CD4-positive, alpha-beta T cell treated with Interleukin-6 for 4 hours (primary cell): ENCODE results near the gene SPTLC2.
"Not testable (repeated sequence)": the region's sequence is repeated elsewhere in the genome, so short reads cannot be mapped to it uniquely, and the experiment has no call there.

Experiments used
- DNase-seq: peaks from one replicate; pipeline ENCODE4 v3.0.0-alpha.2; 2020; ENCODE audit warnings: mixed read lengths

Gene SPTLC2

DNA sequence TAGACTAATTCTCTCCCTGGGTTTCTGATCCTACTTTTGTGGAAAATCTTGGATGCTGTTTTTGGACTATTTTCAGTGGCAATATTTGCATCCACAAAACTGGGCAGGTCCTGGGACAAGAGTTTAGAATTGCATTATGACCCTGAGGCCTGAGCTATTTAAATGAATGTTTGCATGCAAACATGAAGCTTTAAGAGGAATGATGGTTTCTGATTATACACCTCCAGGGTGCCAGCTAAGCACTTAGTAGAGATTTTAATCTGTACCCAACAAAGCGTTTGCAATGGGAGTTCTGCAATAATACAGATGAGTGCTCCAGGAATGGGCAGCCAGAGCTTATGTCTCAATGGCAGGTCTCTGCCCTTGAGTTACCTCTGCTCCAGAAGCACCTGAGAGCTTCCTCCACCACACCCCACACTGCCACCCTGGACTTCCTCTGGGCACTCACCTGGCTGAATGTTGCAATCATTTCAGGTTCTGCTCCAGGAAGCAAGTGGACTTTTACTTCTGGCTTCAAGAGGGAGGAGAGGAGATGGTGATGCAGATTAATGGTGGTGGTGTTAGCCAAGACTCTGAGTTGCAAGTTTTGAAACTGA is 6.0 kb upstream of the SPTLC2 start:
- no peak for DNase-seq

DNA sequence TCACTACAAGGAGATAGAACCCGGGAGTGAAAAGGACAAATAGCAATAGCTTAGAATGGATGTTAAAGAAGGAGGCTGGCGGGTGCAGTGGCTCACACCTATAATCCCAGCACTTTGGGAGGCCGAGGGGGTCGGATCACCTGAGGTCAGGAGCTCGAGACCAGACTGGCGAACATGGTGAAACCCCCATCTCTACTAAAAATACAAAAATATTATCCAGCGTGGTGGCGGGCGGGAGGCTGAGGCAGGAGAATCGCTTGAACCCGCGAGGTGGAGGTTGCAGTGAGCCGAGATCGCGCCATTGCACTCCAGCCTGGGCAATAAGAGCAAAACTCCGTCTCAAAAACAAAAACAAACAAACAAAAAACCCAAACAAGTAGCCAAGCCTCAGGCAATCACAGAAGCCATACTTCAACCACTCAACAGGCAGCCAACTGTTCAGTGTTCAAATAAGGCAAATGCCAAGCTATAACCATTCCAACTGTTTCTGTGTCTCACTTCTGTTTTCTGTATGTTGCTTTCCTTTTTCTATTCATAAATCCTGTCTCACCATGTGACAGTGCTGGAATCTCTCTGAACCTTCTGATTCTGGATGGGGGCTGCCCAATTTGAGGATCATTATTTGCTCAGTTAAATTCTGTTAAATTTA is 3.9 kb upstream of the SPTLC2 start:
- no peak for DNase-seq

DNA sequence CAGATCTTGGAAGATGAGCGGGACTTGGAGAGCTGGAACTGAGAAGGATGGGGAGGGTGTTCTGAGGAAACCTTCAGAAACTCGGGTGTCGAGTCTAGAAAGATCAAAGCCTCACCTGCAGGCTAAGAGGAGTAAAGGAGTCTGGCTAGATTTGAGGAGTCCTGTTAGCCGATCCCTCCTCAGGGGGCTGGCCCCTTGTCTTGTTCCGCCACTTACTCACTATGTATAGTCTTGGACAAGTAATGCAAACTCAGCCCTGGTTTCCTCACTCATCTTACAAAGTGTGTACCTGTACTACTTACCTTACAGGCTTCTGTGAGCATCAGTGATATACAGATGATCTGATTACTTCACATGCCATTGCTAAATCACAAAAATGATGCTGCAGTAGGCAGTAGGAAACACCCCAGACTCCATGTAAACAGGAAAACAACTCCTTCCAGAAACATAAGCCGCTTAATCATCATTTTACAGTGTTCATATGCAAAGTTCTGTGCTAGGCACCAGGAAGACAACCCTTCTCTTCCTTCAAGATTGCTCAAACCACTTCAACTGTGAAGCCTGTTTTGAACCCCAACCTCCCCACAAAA is 2.0 kb upstream of the SPTLC2 start:
- DNase-seq, result no peak

DNA sequence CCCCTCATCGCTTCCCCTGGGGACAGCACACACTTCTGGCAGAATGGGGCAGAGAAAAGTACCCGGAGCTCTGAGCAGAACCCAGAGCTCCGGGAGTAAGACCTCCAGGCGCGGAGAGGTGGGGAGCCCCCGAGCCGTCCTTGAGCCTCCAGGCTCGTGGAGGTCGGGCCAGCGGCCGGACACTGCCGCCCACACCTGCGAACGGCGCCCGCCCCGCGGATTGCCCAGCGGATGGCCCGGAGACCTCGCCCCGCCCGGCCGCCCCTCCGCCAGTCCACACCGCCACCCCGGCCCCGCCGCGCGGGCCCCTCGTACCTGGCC is 344 bp downstream of the SPTLC2 start:
- DNase-seq, result no peak

DNA sequence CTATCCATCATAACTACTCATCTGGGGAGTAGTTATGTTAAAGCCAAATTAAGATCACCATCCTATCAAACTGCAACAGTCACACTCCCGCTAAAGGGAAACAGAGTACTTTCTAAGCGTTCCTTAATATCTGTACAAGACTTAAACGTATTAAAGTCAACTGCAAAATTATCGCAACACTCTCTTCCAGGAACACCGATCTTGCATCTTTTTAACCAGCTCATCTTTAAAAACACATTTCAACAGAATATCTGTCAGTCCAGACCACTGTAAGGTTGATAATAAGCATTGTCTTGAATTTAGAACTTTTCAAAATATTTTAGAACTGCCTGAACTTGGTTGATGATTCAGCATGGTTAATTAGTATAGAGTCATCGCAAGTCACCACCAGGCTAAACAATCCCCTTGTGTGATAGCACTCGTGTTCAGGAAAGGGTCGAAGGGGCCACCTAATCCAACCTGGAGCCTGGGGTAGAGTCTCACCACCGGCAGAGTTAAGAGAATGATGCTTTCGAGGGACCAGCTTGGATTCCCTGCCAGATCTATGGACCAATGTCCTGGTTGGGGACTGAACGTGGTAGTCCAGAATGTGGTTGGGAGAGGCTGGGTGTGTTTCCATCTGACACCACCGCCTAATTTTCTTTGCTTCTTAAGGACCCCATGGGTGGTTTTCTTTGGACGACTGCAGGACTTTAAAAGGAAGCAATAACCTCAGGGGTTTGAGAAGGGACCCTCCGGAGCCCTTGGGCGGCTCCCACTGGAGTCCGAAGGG is 890 bp downstream of the SPTLC2 start:
- peak; percentile 26 for DNase-seq

DNA sequence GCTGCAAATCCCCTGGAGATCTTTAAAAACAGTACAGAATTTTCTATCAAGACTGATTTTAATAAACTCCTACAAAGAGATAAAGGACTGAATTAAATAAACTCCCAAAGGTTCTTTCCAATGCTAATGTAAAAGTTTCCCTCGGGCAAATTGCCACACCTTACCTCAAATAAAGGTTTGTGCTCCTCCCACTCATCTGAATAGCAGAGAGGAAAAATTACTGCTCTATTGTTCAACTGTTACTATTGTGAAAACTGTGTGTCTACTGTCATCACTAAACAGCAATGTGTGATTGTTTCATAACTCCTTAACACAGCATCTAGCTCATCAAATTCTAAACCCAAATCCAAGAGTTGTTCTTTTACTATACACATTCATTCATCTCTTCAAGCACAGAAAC is 3.2 kb downstream of the SPTLC2 start:
- no peak for DNase-seq

DNA sequence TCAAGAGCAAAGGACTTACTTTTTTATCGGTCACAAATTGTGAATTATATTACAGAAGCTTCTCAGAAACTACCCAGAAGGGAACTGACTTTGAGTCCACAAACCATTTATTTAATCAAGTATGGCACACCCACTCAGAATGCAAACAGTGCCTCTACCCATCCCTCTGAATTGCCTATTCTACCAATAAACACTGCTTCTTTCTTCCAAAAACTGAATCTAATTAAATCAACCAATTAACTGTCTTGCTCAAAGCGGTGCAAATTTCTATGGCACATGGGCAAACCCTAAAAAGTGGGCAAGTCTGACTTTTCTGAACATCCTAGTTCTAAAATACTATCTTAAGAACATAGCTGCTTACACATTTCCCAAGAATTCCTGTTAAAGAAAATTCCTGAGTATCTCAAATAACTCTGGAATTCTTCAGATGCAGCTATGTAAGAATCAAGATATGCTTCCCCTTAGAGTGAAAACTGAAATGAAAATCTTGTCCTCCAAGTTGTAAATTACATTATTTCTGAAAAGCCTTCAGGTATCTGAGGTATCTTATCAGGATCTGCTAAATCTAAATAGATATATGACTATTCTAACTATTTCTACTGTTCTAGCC is 4.3 kb downstream of the SPTLC2 start:
- no peak for DNase-seq

DNA sequence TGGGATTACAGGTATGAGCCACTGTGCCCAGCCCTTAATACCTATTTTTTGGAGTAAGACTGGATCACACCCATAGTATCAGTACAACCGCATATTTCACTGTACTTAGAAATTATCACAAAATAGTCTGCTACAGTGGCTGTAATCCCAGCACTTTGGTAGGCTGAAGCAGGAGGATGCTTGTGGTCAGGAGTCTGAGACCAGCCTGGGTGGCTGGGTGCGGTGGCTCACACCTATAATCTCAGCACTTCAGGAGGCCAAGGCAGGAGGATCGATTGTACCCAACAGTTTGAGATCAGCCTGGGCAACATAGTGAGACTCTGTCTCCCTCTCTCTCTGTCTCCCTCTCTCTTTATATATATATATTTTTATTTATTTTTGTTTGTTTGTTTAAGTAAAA is 5.9 kb downstream of the SPTLC2 start:
- no peak for DNase-seq

DNA sequence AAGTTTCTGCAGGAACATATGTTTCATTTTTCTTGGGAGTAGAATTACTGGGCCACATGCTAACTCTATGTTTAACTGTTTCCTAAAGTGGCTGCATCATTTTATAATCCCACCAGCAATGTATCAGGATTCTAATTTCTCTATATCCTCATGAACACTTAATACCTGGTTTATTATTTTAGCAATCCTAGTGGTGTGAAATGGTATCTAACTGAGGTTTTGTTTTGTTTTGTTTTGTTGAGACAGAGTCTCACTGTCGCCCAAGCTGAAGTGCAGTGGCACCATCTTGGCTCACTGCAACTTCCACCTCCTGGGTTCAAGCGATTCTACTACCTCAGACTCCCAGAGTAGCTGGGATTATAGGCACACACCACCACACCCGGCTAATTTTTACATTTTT is 6.5 kb downstream of the SPTLC2 start:
- DNase-seq, result no peak

DNA sequence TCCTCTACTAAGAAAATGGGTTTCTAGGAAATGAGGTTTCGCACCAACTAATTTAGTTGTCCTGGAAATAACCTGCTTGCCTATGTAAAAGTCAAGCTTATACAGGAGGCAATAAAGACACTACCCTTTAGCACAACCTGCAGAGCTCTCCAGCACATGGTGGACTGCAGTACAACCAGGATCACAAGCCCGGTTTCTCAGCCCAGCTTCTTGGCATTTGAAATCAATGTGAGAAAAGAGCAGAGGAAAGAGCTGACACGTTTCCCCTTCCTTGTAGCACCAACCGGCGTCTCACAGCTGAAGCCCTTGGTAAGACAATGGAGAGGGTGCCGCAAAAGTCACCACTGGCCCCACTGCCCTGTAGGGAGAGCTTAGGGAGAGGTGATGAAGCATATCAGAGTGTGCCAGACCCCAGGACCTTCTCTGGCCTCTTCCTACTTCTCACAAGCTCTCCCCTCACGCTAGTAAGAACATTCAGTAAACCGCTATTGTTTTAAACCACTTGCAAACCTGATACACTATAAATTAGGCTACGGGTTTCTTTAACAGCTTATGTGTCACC is 8.6 kb downstream of the SPTLC2 start:
- DNase-seq, result peak; percentile 6

DNA sequence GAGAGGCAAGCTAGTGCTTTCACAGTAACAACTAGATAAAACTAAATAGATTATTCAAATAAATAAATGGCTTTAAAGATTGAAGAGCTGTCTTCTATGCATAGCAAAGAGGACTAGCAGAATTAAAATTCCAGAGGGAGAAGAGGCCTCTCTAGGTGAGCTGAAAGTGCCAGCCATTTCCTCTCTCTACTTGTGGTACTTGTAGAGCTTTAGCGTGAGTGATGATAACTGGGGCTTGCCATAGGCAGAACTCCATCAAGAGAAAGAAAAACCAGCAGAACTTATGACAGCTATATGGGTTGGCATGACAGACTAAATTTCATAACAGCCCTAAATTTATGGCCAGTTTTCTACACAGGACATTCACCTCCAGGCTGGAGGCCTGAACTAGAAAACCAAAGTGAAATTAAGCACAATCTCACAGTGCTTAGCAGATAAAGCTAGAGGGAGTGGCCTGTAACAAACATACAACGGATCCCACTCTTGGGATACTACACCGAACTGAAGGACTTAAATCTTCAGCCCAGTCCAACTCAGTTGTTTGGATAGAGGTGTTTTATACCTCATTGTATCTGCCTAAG is 11.0 kb downstream of the SPTLC2 start:
- no peak for DNase-seq

DNA sequence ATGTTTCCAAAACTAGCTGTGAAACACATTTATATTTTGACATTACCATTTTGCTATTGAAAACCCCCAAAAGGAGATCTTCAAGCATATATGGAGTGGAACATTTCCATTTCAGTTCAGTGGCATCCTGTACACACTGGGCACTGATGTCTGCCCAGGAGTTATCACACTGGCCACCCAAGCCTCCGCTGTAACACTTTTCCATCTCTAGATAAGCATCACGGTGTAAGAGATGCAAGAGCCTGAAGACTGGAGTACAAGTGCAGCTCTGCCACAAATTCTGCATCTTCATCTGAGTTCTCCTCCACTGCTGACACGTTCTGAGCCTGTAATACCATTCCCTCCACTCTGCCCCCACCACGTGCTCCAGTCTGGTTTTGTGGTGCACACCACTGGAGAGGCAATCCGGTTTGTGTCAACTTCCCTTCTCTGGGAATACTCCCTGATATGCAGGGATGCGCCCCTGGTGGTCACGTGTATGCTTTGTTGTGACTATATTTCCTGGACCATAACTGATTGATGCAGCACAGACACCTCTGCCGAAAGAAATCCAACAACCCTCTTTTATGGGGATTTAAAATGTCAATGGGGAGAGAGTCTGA is 12.7 kb downstream of the SPTLC2 start:
- DNase-seq, result no peak

DNA sequence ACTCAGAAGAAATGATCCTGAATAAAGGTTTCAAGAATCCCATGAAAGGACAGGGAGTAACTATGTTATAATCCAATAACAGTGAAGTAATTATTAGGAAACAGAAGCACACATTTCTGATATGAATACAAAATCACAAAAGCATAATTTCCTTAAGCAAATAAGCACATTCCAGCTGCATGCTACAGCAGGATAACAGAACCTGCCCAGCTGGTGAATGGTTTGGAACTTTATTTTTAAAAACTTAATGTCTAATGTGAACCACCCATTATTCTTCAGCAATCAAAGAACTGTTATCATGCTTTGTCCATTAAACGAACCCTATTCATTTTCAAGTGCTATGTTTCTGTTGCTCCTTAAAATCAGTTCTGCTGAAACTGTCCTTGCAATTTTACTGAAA is 13.4 kb downstream of the SPTLC2 start:
- DNase-seq, result no peak

DNA sequence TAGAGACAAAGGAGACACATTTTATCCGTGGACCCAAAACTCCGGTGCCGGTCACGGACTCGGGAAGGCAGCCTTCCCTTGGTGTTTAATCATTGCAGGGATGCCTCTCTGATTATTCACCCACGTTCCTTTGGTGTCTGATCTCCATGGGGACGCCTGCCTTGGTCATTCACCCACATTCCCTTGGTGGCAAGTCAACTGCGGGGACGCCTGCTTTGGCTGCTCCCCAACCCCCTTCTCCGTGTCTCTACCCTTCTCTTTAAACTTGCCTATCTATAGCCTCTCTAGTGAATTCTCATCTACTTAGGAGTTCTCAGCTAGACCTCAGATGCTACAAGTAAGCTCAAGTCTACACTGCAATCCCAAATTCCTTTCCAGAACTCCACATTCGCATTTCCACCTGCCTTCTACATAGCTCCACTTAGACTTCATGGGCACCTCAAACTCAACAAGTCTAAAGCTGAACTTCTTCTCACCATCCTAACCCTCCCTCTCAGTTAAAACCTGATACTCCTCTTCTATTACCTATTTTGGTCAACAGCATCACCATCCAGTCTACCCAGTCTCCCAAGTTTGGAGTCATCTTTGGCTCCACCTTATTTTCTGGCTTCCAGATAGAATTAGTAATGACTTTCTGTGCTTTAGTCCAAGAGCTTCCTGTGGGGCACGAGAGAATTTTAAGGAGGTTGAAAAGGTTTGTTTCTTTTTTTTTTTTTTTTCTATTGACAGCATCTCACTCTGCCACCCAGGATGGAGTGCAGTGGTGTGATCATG is 14.4 kb downstream of the SPTLC2 start:
- DNase-seq, result no peak

DNA sequence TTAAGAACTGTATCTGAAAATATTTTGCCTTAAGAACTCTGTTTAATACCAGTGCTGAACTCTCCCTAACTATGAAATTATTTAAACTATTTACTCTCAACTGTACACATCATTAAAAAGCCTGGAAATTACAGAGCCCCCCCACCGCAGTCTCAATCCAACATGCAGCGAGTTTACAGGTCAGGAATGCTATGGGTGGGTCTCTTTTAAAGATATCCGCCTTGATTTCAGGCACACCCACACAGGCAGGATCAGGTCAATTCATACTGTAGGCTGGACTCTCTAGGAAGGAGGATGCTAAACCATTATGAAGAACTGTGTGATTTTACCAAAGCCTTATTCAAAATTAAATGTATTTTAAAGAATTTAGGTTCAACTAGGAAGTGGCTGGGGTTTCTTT is 16.5 kb downstream of the SPTLC2 start:
- DNase-seq, result no peak

DNA sequence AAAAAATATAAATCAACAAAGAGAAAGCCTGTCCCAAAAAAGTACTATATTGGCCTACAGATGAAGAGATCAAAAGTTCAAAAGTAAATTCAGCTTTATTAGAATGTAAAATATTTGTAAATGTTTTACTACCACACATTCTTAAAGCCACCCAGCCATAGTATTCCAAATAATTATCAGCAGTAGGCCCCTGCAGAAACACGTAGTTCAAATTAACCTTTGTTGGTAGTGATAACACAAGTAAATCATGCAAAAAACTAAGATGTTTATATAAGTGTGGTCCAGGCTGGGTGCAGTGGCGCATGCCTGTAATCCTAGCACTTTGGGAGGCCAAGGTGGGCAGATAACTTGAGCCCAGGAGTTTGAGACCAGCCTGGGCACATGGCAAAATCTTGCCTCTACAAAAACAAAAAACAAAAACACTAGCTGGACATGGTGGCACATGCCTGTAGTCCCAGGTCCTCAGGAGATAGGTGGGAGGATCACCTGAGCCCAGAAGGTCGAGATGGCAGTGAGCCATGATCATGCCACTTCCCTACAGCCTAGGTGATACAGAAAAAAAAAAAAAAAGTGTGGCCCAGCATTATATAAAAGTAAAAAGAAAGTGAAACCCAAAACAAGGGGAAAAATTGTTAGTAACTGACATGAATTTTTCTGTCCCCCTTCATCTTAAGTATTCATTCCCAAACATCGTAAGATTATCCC is 17.9 kb downstream of the SPTLC2 start:
- peak; percentile 46 for DNase-seq

DNA sequence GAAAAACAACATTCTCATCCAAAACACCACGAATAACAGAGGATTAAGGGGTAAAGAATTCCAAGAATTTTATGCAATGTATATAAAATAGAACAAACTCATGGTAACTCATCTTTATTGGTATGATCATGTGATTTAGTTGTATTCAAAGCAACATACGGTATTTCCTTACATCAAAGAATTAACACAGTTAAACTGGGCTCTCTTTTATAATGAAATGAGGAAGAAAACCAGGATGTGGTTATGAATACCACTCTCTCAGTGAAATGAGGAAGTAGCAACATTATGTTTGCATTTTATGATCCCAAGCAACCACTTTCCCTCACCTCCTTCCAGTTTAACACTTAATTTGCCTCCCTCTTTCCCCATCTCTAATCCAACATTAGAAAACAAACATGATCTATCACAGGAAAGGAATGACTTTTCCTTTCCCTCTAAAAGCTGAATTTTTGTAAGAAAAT is 22.9 kb downstream of the SPTLC2 start:
- no peak for DNase-seq

DNA sequence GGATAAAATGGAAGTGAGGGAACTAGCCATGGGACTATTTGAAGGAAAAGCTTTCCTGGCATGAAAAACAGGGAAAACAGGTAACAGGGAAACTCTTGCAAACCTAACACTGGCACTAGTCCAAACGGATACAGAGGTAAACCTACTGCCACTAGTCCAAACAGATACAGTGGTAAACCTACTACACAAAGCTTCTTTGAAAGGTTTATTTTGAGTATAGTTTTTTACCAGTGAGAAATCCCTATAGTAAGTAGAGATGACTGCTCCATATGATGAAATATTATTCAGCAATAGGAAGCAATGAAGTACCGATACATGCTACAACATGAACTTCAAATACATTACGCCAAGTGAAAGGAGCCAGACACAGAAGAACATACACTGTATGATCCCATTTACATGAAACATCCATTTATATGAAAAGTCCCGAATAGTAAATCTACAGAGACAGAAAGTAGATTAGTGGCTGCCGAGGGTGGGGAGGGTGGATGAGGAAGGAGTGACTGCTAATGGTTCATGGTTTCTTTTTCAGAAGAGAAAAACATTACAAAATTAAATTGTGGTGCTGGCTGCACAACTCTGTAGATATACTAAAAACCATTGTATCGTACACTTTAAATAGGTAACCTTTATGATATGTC is 25.5 kb downstream of the SPTLC2 start:
- DNase-seq, result no peak

DNA sequence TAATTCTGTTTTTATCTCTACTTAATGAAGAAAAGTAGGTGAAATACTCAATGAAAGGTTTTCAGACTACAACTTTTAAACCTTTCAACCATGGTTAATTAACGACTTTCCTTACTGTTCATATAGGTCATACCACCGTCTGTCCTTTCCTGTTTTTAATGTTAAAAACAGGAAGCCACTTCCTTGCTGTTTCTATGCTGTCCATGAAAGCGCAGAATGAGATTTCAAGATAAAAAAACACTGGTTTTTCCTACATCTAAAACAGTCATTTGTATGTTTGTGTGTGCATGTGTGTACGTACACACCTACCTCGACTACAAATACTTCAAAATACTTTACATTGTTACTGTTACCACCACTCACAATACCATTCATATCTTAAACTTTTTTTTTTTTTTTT is 27.3 kb downstream of the SPTLC2 start:
- no peak for DNase-seq

DNA sequence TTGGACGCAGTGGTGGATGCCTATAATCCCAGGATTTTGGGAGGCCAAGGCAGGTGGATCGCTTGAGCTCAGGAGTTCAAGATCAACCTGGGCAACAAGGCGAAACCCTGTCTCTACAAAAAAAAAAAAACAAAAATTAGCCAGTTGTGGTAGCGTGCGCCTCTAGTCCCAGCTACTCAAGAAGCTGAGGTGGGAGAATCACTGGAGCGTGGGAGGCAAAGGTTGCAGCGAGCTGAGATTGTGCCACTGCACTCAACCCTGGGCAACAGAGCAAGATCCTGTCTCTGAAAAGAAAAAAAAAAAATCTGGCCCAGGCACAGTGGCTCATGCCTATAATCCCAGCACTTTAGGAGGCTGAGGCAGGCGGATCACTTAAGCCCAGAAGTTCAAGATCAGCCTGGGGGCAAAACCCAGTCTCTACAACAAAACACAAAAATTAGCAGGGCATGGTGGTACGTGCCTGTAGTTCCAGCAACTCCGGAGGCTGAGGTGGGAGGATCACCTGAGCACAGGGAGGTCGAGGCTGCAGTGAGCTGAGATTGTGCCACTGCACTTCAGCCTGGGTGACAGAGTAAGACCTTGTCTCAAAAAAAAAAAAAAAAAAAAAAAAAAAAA is 27.9 kb downstream of the SPTLC2 start:
- not testable (repeated sequence) for DNase-seq
